Natural killer cell (primary cell): ENCODE measurements around the gene CEP170B. TPM values are rescaled to one million over a fixed set of nuclear protein-coding genes. Genes with fewer than 3 reads are reported as not detected.

Experiments
- ATAC-seq, 3 donors: fragments of 150-1000 bp in 2 of 3; fragments of 200-7000 bp in 1 of 3; cut with Tn5 transposase; 1 replicate in 1 of 3; 2 replicates in 2 of 3; pipeline ENCODE4 v1.10.0; 2021; ENCODE audit warnings: mild to moderate bottlenecking in 2 of 3, moderate library complexity in 2 of 3
- DNase-seq, 2 donors: peaks; one replicate each; pipeline versions ENCODE4 v3.0.0 to v3.0.0-alpha.2; 2013 to 2021; ENCODE audit warnings: mixed read lengths in 1 of 2
- H3K27ac ChIP-seq: one replicate; pipeline ENCODE4 v1.5.1; 2013; ENCODE audit warnings: mild to moderate bottlenecking, low read length
- H3K27me3 ChIP-seq: one replicate; pipeline ENCODE4 v1.6.1; 2013; ENCODE audit warnings: low read length; ENCODE audit not compliant: control insufficient read depth, insufficient read depth
- H3K36me3 ChIP-seq: one replicate; pipeline ENCODE4 v1.6.1; 2013; ENCODE audit warnings: low read length; ENCODE audit not compliant: control insufficient read depth, insufficient read depth
- H3K4me1 ChIP-seq: one replicate; pipeline ENCODE4 v1.6.1; 2013; ENCODE audit warnings: low read length; ENCODE audit not compliant: control insufficient read depth, insufficient read depth
- H3K4me3 ChIP-seq: one replicate; pipeline ENCODE4 v1.5.1; 2013; ENCODE audit warnings: low read length
- H3K9me3 ChIP-seq: one replicate; pipeline ENCODE4 v1.6.1; 2013; ENCODE audit warnings: low read length; ENCODE audit not compliant: control insufficient read depth, insufficient read depth
- H3K27ac Mint-ChIP-seq, 2 donors: one replicate each; pipeline ENCODE4 v1.8.0; 2022; ENCODE audit warnings: mild to moderate bottlenecking in 2 of 2, mixed read lengths in 2 of 2, moderate library complexity in 1 of 2
- H3K27me3 Mint-ChIP-seq, 2 donors: one replicate each; pipeline ENCODE4 v1.8.0; 2022; ENCODE audit warnings: low read depth in 2 of 2, mixed read lengths in 2 of 2
- H3K36me3 Mint-ChIP-seq: one replicate; pipeline ENCODE4 v1.8.0; 2022; ENCODE audit warnings: mixed read lengths
- H3K4me1 Mint-ChIP-seq, 2 donors: one replicate each; pipeline ENCODE4 v1.8.0; 2022; ENCODE audit warnings: mixed read lengths in 2 of 2
- H3K4me3 Mint-ChIP-seq: one replicate; pipeline ENCODE4 v1.8.0; 2022; ENCODE audit warnings: mild to moderate bottlenecking, moderate library complexity, mixed read lengths
- H3K9me3 Mint-ChIP-seq, 2 donors: one replicate each; pipeline ENCODE4 v1.8.0; 2022; ENCODE audit warnings: mixed read lengths in 2 of 2
- CTCF ChIP-seq: fragments of 200-600 bp; IDR thresholded peaks from one replicate; pipeline ENCODE4 v1.8.0; 2022; ENCODE audit warnings: antibody characterized with exemption
- WGBS: methylation state at CpG from one replicate; pipeline ENCODE4 v1.1.7; 2013; ENCODE audit warnings: missing lambda C conversion rate; ENCODE audit not compliant: insufficient coverage; 5-methylcytosine and 5-hydroxymethylcytosine counted together
- intact Hi-C: fragments of 100-400 bp; cut with micrococcal nuclease; formaldehyde crosslinking; loops from one replicate; pipeline ENCODE4 v1.14.2; 2022
- total RNA-seq, 4 donors: library from RNA; stranded (reverse); fragments of 120-200 nt in 1 of 4; gene quantifications; one replicate each; pipeline versions ENCODE4 v1.2.3 to v1.2.4, GENCODE V29; 2013 to 2022

CEP170B gene
- total RNA-seq, 3 donors from 2014 or later (not counting 1 experiment from before 2014, with no cell fraction given), result 0.24 to 0.72 (median 0.30) TPM

- TF ChIP-seq CTCF, result no peak
- H3K4me1 ChIP-seq, result no peaks in the 10 kb centered on the region
- no peaks in the 10 kb centered on the region for H3K27me3 ChIP-seq
- H3K27ac Mint-ChIP-seq, result no peak overlapping the region
- H3K4me1 Mint-ChIP-seq, result no peaks in the 10 kb centered on the region
- no peak for DNase-seq
- H3K4me3 Mint-ChIP-seq, result no peak overlapping the region
- WGBS, result 84% methylated on average over 7 of the region's 7 CpGs
- no peaks in the 10 kb centered on the region for H3K9me3 ChIP-seq
- intact Hi-C loops, result no loop called here
- no peaks in the 10 kb centered on the region for H3K36me3 ChIP-seq
- H3K4me3 ChIP-seq, result no peak overlapping the region
- no peaks in the 10 kb centered on the region for H3K36me3 Mint-ChIP-seq
- ATAC-seq, result peak in 1 of 3 donors; percentile 31
- no peak overlapping the region for H3K27ac ChIP-seq
- no peaks in the 10 kb centered on the region for H3K27me3 Mint-ChIP-seq
- no peaks in the 10 kb centered on the region for H3K9me3 Mint-ChIP-seq
Observed at GRCh38 chr14:104880584-104881210, 15.6 kb downstream of the CEP170B start.

GRCh38 chr14:104881369-104881979 lies 16.4 kb downstream of the CEP170B start:
- WGBS, result 83% methylated on average over 13 of the region's 13 CpGs
- H3K27me3 ChIP-seq, result no peaks in the 10 kb centered on the region
- Mint-ChIP-seq H3K27ac (no peak overlapping the region), H3K4me1 (no peaks in the 10 kb centered on the region), H3K27me3 (no peaks in the 10 kb centered on the region), H3K36me3 (no peaks in the 10 kb centered on the region), H3K9me3 (no peaks in the 10 kb centered on the region), H3K4me3 (no peak overlapping the region)
- ATAC-seq, result no peak
- intact Hi-C loops, result no loop called here
- no peak for DNase-seq
- no peaks in the 10 kb centered on the region for H3K4me1 ChIP-seq
- no peak for TF ChIP-seq CTCF
- H3K4me3 ChIP-seq, result no peak overlapping the region
- H3K27ac ChIP-seq, result no peak overlapping the region
- H3K36me3 ChIP-seq, result no peaks in the 10 kb centered on the region
- H3K9me3 ChIP-seq, result no peaks in the 10 kb centered on the region

GRCh38 chr14:104882325-104882973 lies 17.4 kb downstream of the CEP170B start:
- intact Hi-C loops, result no loop called here
- Histone ChIP-seq H3K4me1 (no peaks in the 10 kb centered on the region), H3K27ac (no peak overlapping the region), H3K4me3 (no peak overlapping the region), H3K36me3 (no peaks in the 10 kb centered on the region), H3K9me3 (no peaks in the 10 kb centered on the region), H3K27me3 (no peaks in the 10 kb centered on the region)
- 84% methylated on average over 13 of the region's 13 CpGs for WGBS
- DNase-seq (no peak), ATAC-seq (no peak)
- H3K4me1 Mint-ChIP-seq, result no peaks in the 10 kb centered on the region
- no peak overlapping the region for H3K27ac Mint-ChIP-seq
- no peaks in the 10 kb centered on the region for H3K9me3 Mint-ChIP-seq
- H3K4me3 Mint-ChIP-seq, result no peak overlapping the region
- H3K36me3 Mint-ChIP-seq, result no peaks in the 10 kb centered on the region
- no peak for TF ChIP-seq CTCF
- no peaks in the 10 kb centered on the region for H3K27me3 Mint-ChIP-seq
